Loucy (cell line): Measurements from ENCODE around the gene ABCG4.
"Not testable (repeated sequence)": the region's sequence is repeated elsewhere in the genome, so short reads cannot be mapped to it uniquely, and the experiment has no call there.

Source experiments
- CTCF ChIP-seq: fragments of 200-600 bp; sonication (generic); conservative IDR thresholded peaks from 2 replicates; pipeline ENCODE4 v1.5.1; 2014; ENCODE audit warnings: mild to moderate bottlenecking, antibody characterized with exemption, low read length
- EZH2phosphoT487 ChIP-seq: fragments of 200-600 bp; IDR thresholded peaks from 2 replicates; pipeline ENCODE4 v1.6.1; 2018; ENCODE audit warnings: antibody characterized with exemption, mild to moderate bottlenecking, moderate library complexity, borderline replicate concordance

DNA sequence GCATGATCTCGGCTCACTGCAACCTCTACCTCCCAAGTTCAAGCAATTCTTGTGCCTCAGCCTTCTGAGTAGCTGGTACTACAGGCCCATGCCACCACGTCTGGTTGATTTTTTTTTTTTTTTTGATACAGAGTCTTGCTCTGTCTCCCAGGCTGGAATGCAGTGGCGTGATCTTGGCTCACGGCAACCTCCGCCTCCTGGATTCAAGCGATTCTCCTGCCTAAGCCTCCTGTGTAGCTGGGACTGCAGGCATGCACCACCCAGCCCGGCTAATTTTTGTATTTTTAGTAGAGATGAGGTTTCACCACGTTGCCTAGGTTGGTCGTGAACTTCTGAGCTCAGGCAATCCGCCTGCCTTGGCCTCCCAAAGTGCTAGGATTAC is 18.2 kb downstream of the ABCG4 start:
- TF ChIP-seq CTCF, EZH2phosphoT487: not testable (repeated sequence)
